GM12891 (cell line): ENCODE data around the gene FBXL15.

Experiments
- PAX5 ChIP-seq: IDR thresholded peaks from 2 replicates; pipeline ENCODE4 v1.6.1; 2011; ENCODE audit warnings: low read length, moderate library complexity, mild to moderate bottlenecking; ENCODE audit not compliant: insufficient read depth, severe bottlenecking
- POLR2A ChIP-seq: IDR thresholded peaks from 2 replicates; pipeline ENCODE4 v1.6.1; 2011; ENCODE audit warnings: low read depth, low read length, control low read depth
- POLR2AphosphoS5 ChIP-seq: IDR thresholded peaks from 2 replicates; pipeline ENCODE4 v1.6.1; 2011; ENCODE audit warnings: low read depth, low read length, control low read depth
- POU2F2 ChIP-seq: IDR thresholded peaks from 2 replicates; pipeline ENCODE4 v1.6.1; 2011; ENCODE audit warnings: low read depth, mild to moderate bottlenecking, control low read depth, low read length, moderate library complexity
- SPI1 ChIP-seq: IDR thresholded peaks from 2 replicates; pipeline ENCODE4 v1.6.1; 2011; ENCODE audit warnings: low read depth, low read length, control low read depth
- TAF1 ChIP-seq: IDR thresholded peaks from 2 replicates; pipeline ENCODE4 v1.6.1; 2011; ENCODE audit warnings: low read depth, low read length, control low read depth

- TF ChIP-seq POLR2AphosphoS5 (no peak), POLR2A (no peak), POU2F2 (no peak), SPI1 (0 out of 2 replicates have a peak, but pooled peaks have one; percentile 21), TAF1 (no peak), PAX5 (no peak)
Observed at GRCh38 chr10:102449321-102450123, 28.9 kb downstream of the FBXL15 start.
